ENCODE data around the gene ACOT7.

The ACOT7 gene

GRCh38 chr1:6280761-6281451 lies 112.7 kb downstream of the ACOT7 start:
- no peak for DNase-seq

GRCh38 chr1:6279613-6280383 lies 113.8 kb downstream of the ACOT7 start:
- DNase-seq = no peak

- DNase-seq = no peak
Measured at GRCh38 chr1:6279066-6279465, 114.5 kb downstream of the ACOT7 start.

GRCh38 chr1:6278263-6278662 lies 115.3 kb downstream of the ACOT7 start:
- DNase-seq = no peak

- DNase-seq = no peak
Measured at GRCh38 chr1:6276811-6277555, 116.6 kb downstream of the ACOT7 start.

GRCh38 chr1:6275826-6276782 lies 117.5 kb downstream of the ACOT7 start:
- DNase-seq = no peak

GRCh38 chr1:6274622-6275139 lies 118.9 kb downstream of the ACOT7 start:
- DNase-seq = no peak

- no peak for DNase-seq
Measured at GRCh38 chr1:6274102-6274501, 119.5 kb downstream of the ACOT7 start.

- no peak for DNase-seq
Measured at GRCh38 chr1:6273380-6273891, 120.1 kb downstream of the ACOT7 start.

GRCh38 chr1:6272868-6273267 lies 120.7 kb downstream of the ACOT7 start:
- no peak for DNase-seq

GRCh38 chr1:6272452-6272851 lies 121.1 kb downstream of the ACOT7 start:
- no peak for DNase-seq

GRCh38 chr1:6271554-6271953 lies 122.0 kb downstream of the ACOT7 start:
- no peak for DNase-seq

GRCh38 chr1:6271006-6271405 lies 122.6 kb downstream of the ACOT7 start:
- DNase-seq = no peak

- no peak for DNase-seq
Measured at GRCh38 chr1:6270401-6270800, 123.2 kb downstream of the ACOT7 start.

GRCh38 chr1:6269720-6270400 lies 123.7 kb downstream of the ACOT7 start:
- no peak for DNase-seq

GRCh38 chr1:6269296-6269695 lies 124.3 kb downstream of the ACOT7 start:
- DNase-seq = no peak

GRCh38 chr1:6268415-6268814 lies 125.2 kb downstream of the ACOT7 start:
- no peak for DNase-seq

- DNase-seq = no peak
Measured at GRCh38 chr1:6267686-6268322, 125.8 kb downstream of the ACOT7 start.

- DNase-seq = no peak
Measured at GRCh38 chr1:6266641-6267040, 126.9 kb downstream of the ACOT7 start.

GRCh38 chr1:6265151-6265550 lies 128.4 kb downstream of the ACOT7 start:
- DNase-seq = no peak

GRCh38 chr1:6263716-6264115 lies 129.9 kb downstream of the ACOT7 start:
- DNase-seq = no peak

All from stimulated activated CD4-positive, alpha-beta T cell treated with anti-CD3 and anti-CD28 coated beads, Interleukin-15, amount 100 ng/mL, for 24 hours (primary cell).